Measurements from ENCODE around the gene GJA1. TPM values are rescaled to one million over a fixed set of nuclear protein-coding genes. Genes with fewer than 3 reads are reported as not detected.
"Not testable (repeated sequence)": the region's sequence is repeated elsewhere in the genome, so short reads cannot be mapped to it uniquely, and the experiment has no call there.

GJA1 gene
- total RNA-seq, 1 experiment from 2014 or later, result 0.20 TPM

GRCh38 chr6:121393731-121394505 is 41.5 kb upstream of the GJA1 start:
- TF ChIP-seq EZH2 (IDR thresholded peaks at IDR 0.05; ENCODE audit: low read depth), result no peak
- no peaks in the 10 kb centered on the region for H4K20me1 ChIP-seq (ENCODE audit: insufficient read depth)
- intact Hi-C loops (cut with micrococcal nuclease; ENCODE audit: unreplicated experiment), result no loop called here
- ChIA-PET POLR2A (ENCODE audit: unreplicated experiment) (interaction anchor here (0.5 kb wide), 1 partner anchor 59 kb away, joined by 4 read pairs; no protein-coding TSS in a partner anchor), CTCF (no interaction called here)
- no peak for DNase-seq
- no peak overlapping the region for H3K4me2 ChIP-seq
- no peaks in the 10 kb centered on the region for H3K4me1 ChIP-seq (replicated peaks; ENCODE audit: insufficient read depth)
- H3K79me2 ChIP-seq (ENCODE audit: low read depth), result no peaks in the 10 kb centered on the region
- H3K27ac ChIP-seq, result no peak overlapping the region
- no peaks in the 10 kb centered on the region for H3K9me3 ChIP-seq (ENCODE audit: insufficient read depth, low read depth)
- no peak overlapping the region for H2AFZ ChIP-seq
- H3K36me3 ChIP-seq (ENCODE audit: low read depth), result no peaks in the 10 kb centered on the region
- no peak overlapping the region for H3K4me3 ChIP-seq
- no peaks in the 10 kb centered on the region for H3K27me3 ChIP-seq (ENCODE audit: insufficient read depth, low read depth)
- no TSS peak for BruUV-seq (replicated peaks)
- no peaks in the 10 kb centered on the region for H3F3A ChIP-seq (ENCODE audit: insufficient read depth, low read depth)
- no peaks in the 10 kb centered on the region for H3K9me2 ChIP-seq (ENCODE audit: insufficient read depth)

- CTCF ChIA-PET, result no interaction called here
Observed at GRCh38 chr6:121395736-121396135, 39.7 kb upstream of the GJA1 start.

GRCh38 chr6:121397188-121397587 is 38.3 kb upstream of the GJA1 start:
- H3K4me3 ChIP-seq; H3K9me2 ChIP-seq (ENCODE audit: insufficient read depth); H2AFZ ChIP-seq; H3K27me3 ChIP-seq (ENCODE audit: insufficient read depth, low read depth); H3K9me3 ChIP-seq (ENCODE audit: insufficient read depth, low read depth); H3F3A ChIP-seq (ENCODE audit: insufficient read depth, low read depth); BruUV-seq (replicated peaks); H3K4me2 ChIP-seq; H3K79me2 ChIP-seq (ENCODE audit: low read depth); H3K4me1 ChIP-seq (replicated peaks; ENCODE audit: insufficient read depth); intact Hi-C loops (cut with micrococcal nuclease; ENCODE audit: unreplicated experiment); H3K36me3 ChIP-seq (ENCODE audit: low read depth); POLR2A ChIA-PET (ENCODE audit: unreplicated experiment); H3K27ac ChIP-seq; DNase-seq; H4K20me1 ChIP-seq (ENCODE audit: insufficient read depth): not testable (repeated sequence)
- CTCF ChIA-PET, result interaction anchor here (0.6 kb wide), 1 partner anchor 342 kb away, joined by 3 read pairs; no protein-coding TSS in a partner anchor

More at GRCh38 chr6:121395736-121396135, 39.7 kb upstream of the GJA1 start:
- Histone ChIP-seq H3K36me3 (ENCODE audit: low read depth) (no peaks in the 10 kb centered on the region), H3K9me3 (ENCODE audit: insufficient read depth, low read depth) (no peaks in the 10 kb centered on the region), H4K20me1 (ENCODE audit: insufficient read depth) (no peaks in the 10 kb centered on the region), H3K79me2 (ENCODE audit: low read depth) (no peaks in the 10 kb centered on the region), H3K9me2 (ENCODE audit: insufficient read depth) (no peaks in the 10 kb centered on the region), H3K27ac (no peak overlapping the region), H3K4me1 (replicated peaks; ENCODE audit: insufficient read depth) (no peaks in the 10 kb centered on the region), H3F3A (ENCODE audit: insufficient read depth, low read depth) (no peaks in the 10 kb centered on the region), H3K4me3 (no peak overlapping the region), H3K27me3 (ENCODE audit: insufficient read depth, low read depth) (no peaks in the 10 kb centered on the region), H3K4me2 (no peak overlapping the region), H2AFZ (peak overlapping the region; percentile 39; the same call in 1 of the 2 replicates)
- POLR2A ChIA-PET (ENCODE audit: unreplicated experiment), result no interaction called here
- DNase-seq, result no peak
- TF ChIP-seq CTCF (conservative IDR thresholded peaks at IDR 0.05), result no peak
- TF ChIP-seq EZH2 (IDR thresholded peaks at IDR 0.05; ENCODE audit: low read depth), result no peak
- no TSS peak for BruUV-seq (replicated peaks)
- intact Hi-C loops (cut with micrococcal nuclease; ENCODE audit: unreplicated experiment), result no loop called here

GRCh38 chr6:121398127-121398526 is 37.3 kb upstream of the GJA1 start:
- Histone ChIP-seq H3K4me2 (no peak overlapping the region), H3K27me3 (ENCODE audit: insufficient read depth, low read depth) (no peaks in the 10 kb centered on the region), H3K27ac (no peak overlapping the region), H2AFZ (no peak overlapping the region), H4K20me1 (ENCODE audit: insufficient read depth) (no peaks in the 10 kb centered on the region), H3K9me2 (ENCODE audit: insufficient read depth) (no peaks in the 10 kb centered on the region), H3K9me3 (ENCODE audit: insufficient read depth, low read depth) (no peaks in the 10 kb centered on the region), H3K79me2 (ENCODE audit: low read depth) (no peaks in the 10 kb centered on the region), H3F3A (ENCODE audit: insufficient read depth, low read depth) (no peaks in the 10 kb centered on the region), H3K36me3 (ENCODE audit: low read depth) (no peaks in the 10 kb centered on the region), H3K4me3 (no peak overlapping the region), H3K4me1 (replicated peaks; ENCODE audit: insufficient read depth) (no peaks in the 10 kb centered on the region)
- TF ChIP-seq EZH2 (IDR thresholded peaks at IDR 0.05; ENCODE audit: low read depth) (no peak), CTCF (conservative IDR thresholded peaks at IDR 0.05) (no peak)
- no TSS peak for BruUV-seq (replicated peaks)
- intact Hi-C loops (cut with micrococcal nuclease; ENCODE audit: unreplicated experiment), result no loop called here
- CTCF ChIA-PET, result no interaction called here
- POLR2A ChIA-PET (ENCODE audit: unreplicated experiment), result no interaction called here
- DNase-seq, result no peak
